HepG2 (cell line): Measurements from ENCODE around the gene CLEC4D. TPM values are rescaled to one million over a fixed set of nuclear protein-coding genes. Genes with fewer than 3 reads are reported as not detected.
A peak's percentile ranks its signal among the peaks of the same experiment; 100 is the strongest.

Experiments
- ATAC-seq: fragments of 200-7000 bp; cut with Tn5 transposase; 3 replicates; pipeline ENCODE4 v1.9.1; 2020; ENCODE audit warnings: mild to moderate bottlenecking, moderate library complexity
- BruUV-seq: library from RNA; stranded (reverse); fragments of 400-500 nt; replicated peaks from 2 replicates; lab custom pipeline; 2021; lab: Mats Ljungman, UMichigan
- CTCF ChIA-PET: fragments of 300-600 bp; formaldehyde crosslinking; extraction: SDS; loops from one replicate; lab custom pipeline; 2021; ENCODE audit warnings: low total read pairs, inconsistent platforms, low intra/inter-chr PET ratio; lab: Yijun Ruan, JAX
- POLR2A ChIA-PET: fragments of 350-600 bp; sonication (Branson Sonifier 250); formaldehyde crosslinking; loops from one replicate; lab custom pipeline; 2020; ENCODE audit warnings: antibody characterized with exemption, inconsistent platforms; lab: Yijun Ruan, JAX
- DNase-seq: peaks from one replicate; pipeline ENCODE4 v3.0.0-alpha.2; 2015; ENCODE audit warnings: low spot score
- FAIRE-seq: peaks from 3 replicates; lab custom pipeline; 2011; peaks lifted over from hg19 to GRCh38; lab: Jason Lieb, UNC
- H2AFZ ChIP-seq: one replicate; pipeline ENCODE4 v1.6.1; 2011; ENCODE audit warnings: low read length, inconsistent platforms
- H3K27ac ChIP-seq: fragments of 300-600 bp; 3 replicates; pipeline ENCODE4 v1.8.0; 2011; ENCODE audit warnings: mixed run types, mild to moderate bottlenecking, mixed read lengths, low read length, inconsistent platforms; ENCODE audit not compliant: insufficient read depth; ENCODE audit errors: extremely low read length
- H3K27me3 ChIP-seq, 2 experiments: fragments of 200-600 bp in 1 of 2; 2 replicates in 1 of 2; 3 replicates in 1 of 2; pipeline versions ENCODE4 v1.6.0 to v1.8.0; 2011; ENCODE audit warnings: low read length in 2 of 2, mild to moderate bottlenecking in 2 of 2, moderate library complexity in 2 of 2, inconsistent platforms in 1 of 2; ENCODE audit not compliant: insufficient read depth in 2 of 2, control insufficient read depth in 1 of 2
- H3K36me3 ChIP-seq, 2 experiments: fragments of 200-600 bp in 1 of 2; replicated peaks in 1 of 2; 2 replicates in 1 of 2; 3 replicates in 1 of 2; pipeline versions ENCODE4 v1.5.1 to v1.8.0; 2011; ENCODE audit warnings: low read length in 2 of 2, inconsistent platforms in 1 of 2; ENCODE audit not compliant: insufficient read depth in 2 of 2, control insufficient read depth in 1 of 2
- H3K4me1 ChIP-seq: 2 replicates; pipeline ENCODE4 v1.5.1; 2012; ENCODE audit warnings: low read length, inconsistent platforms; ENCODE audit not compliant: insufficient read depth
- H3K4me2 ChIP-seq: 2 replicates; pipeline ENCODE4 v1.6.0; 2011; ENCODE audit warnings: low read depth, low read length, inconsistent platforms
- H3K4me3 ChIP-seq, 3 experiments: fragments of 200-600 bp in 1 of 3; sonication (generic), shearing (Covaris generic) in 1 of 3; replicated peaks in 1 of 3; 2 replicates each; pipeline ENCODE4 v1.5.1; 2011 to 2016; ENCODE audit warnings: low read length in 3 of 3, inconsistent platforms in 2 of 3, low read depth in 2 of 3, mild to moderate bottlenecking in 2 of 3, control low read depth in 1 of 3, mixed read lengths in 1 of 3; ENCODE audit not compliant: insufficient read depth in 1 of 3
- H3K79me2 ChIP-seq: one replicate; pipeline ENCODE4 v1.6.1; 2011; ENCODE audit warnings: low read length, inconsistent platforms; ENCODE audit not compliant: insufficient read depth
- H3K9ac ChIP-seq: 2 replicates; pipeline ENCODE4 v1.6.0; 2011; ENCODE audit warnings: mild to moderate bottlenecking, low read depth, low read length, inconsistent platforms; ENCODE audit not compliant: insufficient read depth
- H3K9me3 ChIP-seq: 2 replicates; pipeline ENCODE4 v1.5.1; 2012; ENCODE audit warnings: mild to moderate bottlenecking, low read length
- H4K20me1 ChIP-seq: 2 replicates; pipeline ENCODE4 v1.6.0; 2011; ENCODE audit warnings: inconsistent platforms, mild to moderate bottlenecking, low read length, moderate library complexity; ENCODE audit not compliant: insufficient read depth
- ARHGAP35 ChIP-seq: sonication (generic); formaldehyde crosslinking; IDR thresholded peaks from 2 replicates; pipeline ENCODE4 v1.9.0; 2022; ENCODE audit warnings: mild to moderate bottlenecking, inconsistent platforms, moderate library complexity, missing genetic modification reagents, borderline replicate concordance
- CAMTA2 ChIP-seq: sonication (generic); formaldehyde crosslinking; IDR thresholded peaks from 2 replicates; pipeline ENCODE4 v1.4.0; 2020; ENCODE audit warnings: mild to moderate bottlenecking, missing genetic modification reagents, borderline replicate concordance
- CEBPG ChIP-seq: IDR thresholded peaks from 2 replicates; pipeline ENCODE4 v1.6.1; 2016
- HES4 ChIP-seq: sonication (generic); formaldehyde crosslinking; IDR thresholded peaks from 2 replicates; pipeline ENCODE4 v1.9.0; 2021; ENCODE audit warnings: mild to moderate bottlenecking, missing genetic modification reagents, borderline replicate concordance
- LBX2 ChIP-seq: sonication (generic); formaldehyde crosslinking; IDR thresholded peaks from 2 replicates; pipeline ENCODE4 v1.5.0; 2020; ENCODE audit warnings: missing genetic modification reagents, mild to moderate bottlenecking, borderline replicate concordance
- MAFK ChIP-seq, 2 experiments: IDR thresholded peaks in 1 of 2; conservative IDR thresholded peaks in 1 of 2; 2 replicates each; pipeline ENCODE4 v1.6.1; 2011; ENCODE audit warnings: improper control_type of control experiment in 2 of 2, low read length in 2 of 2
- NPAS2 ChIP-seq: sonication (generic); formaldehyde crosslinking; IDR thresholded peaks from 2 replicates; pipeline ENCODE4 v1.8.0; 2022; ENCODE audit warnings: mild to moderate bottlenecking, missing genetic modification reagents, borderline replicate concordance
- PRDM15 ChIP-seq: sonication (generic); formaldehyde crosslinking; IDR thresholded peaks from 2 replicates; pipeline ENCODE4 v1.4.0; 2020; ENCODE audit warnings: missing genetic modification reagents
- SPEN ChIP-seq: sonication (generic); formaldehyde crosslinking; IDR thresholded peaks from 2 replicates; pipeline ENCODE4 v1.5.1; 2020; ENCODE audit warnings: low read depth, mild to moderate bottlenecking, missing genetic modification reagents
- U2AF2 ChIP-seq: fragments of 200-400 bp; formaldehyde crosslinking; IDR thresholded peaks from 2 replicates; pipeline ENCODE4 v1.6.1; 2017; ENCODE audit warnings: low read depth, mild to moderate bottlenecking, low read length
- ZNF282 ChIP-seq: fragments of 450-650 bp; IDR thresholded peaks from 2 replicates; pipeline ENCODE4 v1.6.1; 2018; ENCODE audit not compliant: partially characterized antibody
- ZNF547 ChIP-seq: sonication (generic); formaldehyde crosslinking; IDR thresholded peaks from 2 replicates; pipeline ENCODE4 v1.5.1; 2020; ENCODE audit warnings: mild to moderate bottlenecking, missing genetic modification reagents
- ZNF891 ChIP-seq: sonication (generic); formaldehyde crosslinking; IDR thresholded peaks from 2 replicates; pipeline ENCODE4 v1.5.0; 2020; ENCODE audit warnings: mild to moderate bottlenecking, missing genetic modification reagents
- ZSCAN31 ChIP-seq: sonication (generic); formaldehyde crosslinking; IDR thresholded peaks from 2 replicates; pipeline ENCODE4 v1.5.0; 2020; ENCODE audit warnings: low read depth, mild to moderate bottlenecking, missing genetic modification reagents
- WGBS: methylation state at CpG from one replicate; pipeline ENCODE4 v1.1.6; 2017; ENCODE audit warnings: low lambda C conversion rate; 5-methylcytosine and 5-hydroxymethylcytosine counted together
- in situ Hi-C: cut with HindIII; loops from 2 replicates; pipeline ENCODE4 v1.10.0; 2017; ENCODE audit warnings: low pct_unique_long_range_greater_than_20kb; ENCODE audit not compliant: extremely low pct_ligation_motif_present
- intact Hi-C: fragments of 100-400 bp; cut with micrococcal nuclease; formaldehyde crosslinking; loops from one replicate; pipeline ENCODE4 v1.10.0; 2022; ENCODE audit not compliant: unreplicated experiment
- polyA plus RNA-seq, 8 experiments: library from polyadenylated mRNA; depleted of rRNA in 3 of 8; stranded (reverse) in 7 of 8; unstranded in 1 of 8; fragments of >200 nt; fragmentation: Illumina TruSeq in 4 of 8; extraction: Trizol in 4 of 8; gene quantifications; 2 replicates each; pipeline versions ENCODE4 v1.2.1 to v1.2.3, GENCODE V29; 2011 to 2016; ENCODE audit warnings: low read depth in 4 of 8, missing spikeins in 1 of 8, mixed read lengths in 1 of 8; ENCODE audit not compliant: insufficient read depth in 1 of 8
- total RNA-seq, 5 experiments: library from RNA; depleted of rRNA; stranded (reverse); fragments of >200 nt; fragmentation: Illumina TruSeq; extraction: Trizol; gene quantifications; 2 replicates each; pipeline ENCODE4 v1.2.3, GENCODE V29; 2016; ENCODE audit warnings: low read depth in 1 of 5

The CLEC4D gene
- total and polyA plus RNA-seq, 2 of the 13 experiments (the other 11 are each of a cell fraction or from before 2014, with no cell fraction given) = not detected

GRCh38 chr12:8504351-8504750 lies 9.0 kb upstream of the CLEC4D start:
- Histone ChIP-seq H3K79me2 (no peaks in the 10 kb centered on the region), H4K20me1 (no peaks in the 10 kb centered on the region), H3K36me3 (no peaks in the 10 kb centered on the region), H3K4me3 (no peak overlapping the region), H3K4me1 (no peaks in the 10 kb centered on the region), H3K27me3 (peaks cover 0 to 17% of the 10 kb centered on the region in 2 experiments; a peak in 3 of 5 replicates), H3K9ac (no peak overlapping the region), H3K4me2 (no peak overlapping the region), H3K27ac (no peak overlapping the region), H3K9me3 (no peaks in the 10 kb centered on the region), H2AFZ (no peak overlapping the region)
- 96% methylated on average over 1 of the region's 1 CpG for WGBS
- in situ Hi-C loops = no loop called here
- no peak for ATAC-seq
- no peak for DNase-seq
- no peak for FAIRE-seq
- TF ChIP-seq MAFK (conservative IDR thresholded peaks at IDR 0.05 in 1 of 2, IDR thresholded peaks at IDR 0.05 in 1 of 2; ENCODE audit: low read length in 2 of 2) (0 out of 4 replicates have a peak, but pooled peaks of 1 of the 2 experiments have one; percentile 14), ZNF891 (CRISPR knock-in tag) (no peak), CEBPG (CRISPR knock-in tag) (no peak), NPAS2 (CRISPR knock-in tag) (no peak), LBX2 (CRISPR knock-in tag) (no peak), U2AF2 (no peak), ZNF282 (no peak)
- ChIA-PET CTCF (no interaction called here), POLR2A (no interaction called here)
- no TSS peak for BruUV-seq
- intact Hi-C loops = no loop called here

- Histone ChIP-seq H3K9ac (no peak overlapping the region), H3K27me3 (peaks cover 0 to 24% of the 10 kb centered on the region in 2 experiments; a peak in 3 of 5 replicates), H2AFZ (no peak overlapping the region), H3K36me3 (no peaks in the 10 kb centered on the region)
- no peak for ATAC-seq
- TF ChIP-seq ARHGAP35 (no peak), ZSCAN31 (CRISPR knock-in tag) (no peak), ZNF547 (no peak), PRDM15 (CRISPR knock-in tag) (no peak), SPEN (CRISPR knock-in tag) (no peak), HES4 (CRISPR knock-in tag) (no peak), CAMTA2 (CRISPR knock-in tag) (no peak)
- TF ChIP-seq, all 625 proteins: peak for 0
- H3K79me2 ChIP-seq = no peaks in the 10 kb centered on the region
- no peaks in the 10 kb centered on the region; the same call in 1 of the 2 replicates for H4K20me1 ChIP-seq
- no peaks in the 10 kb centered on the region for H3K9me3 ChIP-seq
- no peaks in the 10 kb centered on the region for H3K4me1 ChIP-seq
- POLR2A ChIA-PET = no interaction called here
- 22% methylated on average over 3 of the region's 3 CpGs for WGBS
- no peak overlapping the region for H3K4me3 ChIP-seq
- in situ Hi-C loops = no loop called here
- BruUV-seq = no TSS peak
- CTCF ChIA-PET = no interaction called here
- DNase-seq (no peak), FAIRE-seq (no peak)
- intact Hi-C loops = no loop called here
- H3K4me2 ChIP-seq = no peak overlapping the region
- no peak overlapping the region for H3K27ac ChIP-seq
Measured at GRCh38 chr12:8507596-8507995, 5.7 kb upstream of the CLEC4D start.
